Measurements from ENCODE around the gene GDI1.
A peak's percentile ranks its signal among the peaks of the same experiment; 100 is the strongest.

The GDI1 gene

GRCh38 chrX:154483325-154483724, 46.4 kb downstream of the GDI1 start:
- DNase-seq: no peak

GRCh38 chrX:154484255-154485149, 47.5 kb downstream of the GDI1 start:
- no peak for DNase-seq

GRCh38 chrX:154485150-154486051, 48.4 kb downstream of the GDI1 start:
- no peak for DNase-seq

GRCh38 chrX:154486052-154486395, 49.1 kb downstream of the GDI1 start:
- DNase-seq: no peak

- peak; percentile 22 for DNase-seq
Measured at GRCh38 chrX:154486396-154487207, 49.6 kb downstream of the GDI1 start, which contains the start of gene UBL4A. Gene UBL4A, minus strand, starts transcription at chrX:154486615. Its CDS starts 31 bp downstream, at chrX:154486584.

- no peak for DNase-seq
Measured at GRCh38 chrX:154487518-154488290, 50.8 kb downstream of the GDI1 start.

GRCh38 chrX:154488336-154489075, 51.6 kb downstream of the GDI1 start:
- DNase-seq: no peak

GRCh38 chrX:154489182-154489581, 52.2 kb downstream of the GDI1 start:
- DNase-seq: no peak

GRCh38 chrX:154490021-154490413, 53.1 kb downstream of the GDI1 start:
- DNase-seq: no peak

GRCh38 chrX:154490414-154491083, 53.6 kb downstream of the GDI1 start, which contains the start of gene SLC10A3:
Gene SLC10A3, minus strand, starts transcription at chrX:154490629. Its CDS starts 1,689 bp downstream, at chrX:154488940.
- peak; percentile 82 for DNase-seq
